NCI-H2107 (cell line): Measurements from ENCODE around the gene LY86.

Experiments
- DNase-seq: peaks from one replicate; lab custom pipeline; 2025; lab: John Stamatoyannopoulos, UW

LY86 gene

GRCh38 chr6:6623553-6623952 is 35.0 kb downstream of the LY86 start:
- DNase-seq = no peak

- no peak for DNase-seq
These were observed 35.9 kb downstream of the LY86 start for GRCh38 chr6:6624269-6624990.

GRCh38 chr6:6626187-6626586 is 37.7 kb downstream of the LY86 start:
- no peak for DNase-seq

GRCh38 chr6:6629402-6629801 is 40.9 kb downstream of the LY86 start:
- DNase-seq = no peak

- no peak for DNase-seq
These were observed 42.5 kb downstream of the LY86 start for GRCh38 chr6:6631053-6631452.

- DNase-seq = no peak
These were observed 43.2 kb downstream of the LY86 start for GRCh38 chr6:6631534-6632276.

- DNase-seq = no peak
These were observed 45.6 kb downstream of the LY86 start for GRCh38 chr6:6633898-6634734.

- no peak for DNase-seq
These were observed 46.2 kb downstream of the LY86 start for GRCh38 chr6:6634735-6635075.

- DNase-seq = no peak
These were observed 46.8 kb downstream of the LY86 start for GRCh38 chr6:6635291-6635690.

- no peak for DNase-seq
These were observed 47.3 kb downstream of the LY86 start for GRCh38 chr6:6635869-6636268.

GRCh38 chr6:6639572-6639971 is 51.1 kb downstream of the LY86 start:
- no peak for DNase-seq

- DNase-seq = no peak
These were observed 52.4 kb downstream of the LY86 start for GRCh38 chr6:6640926-6641325.

GRCh38 chr6:6643398-6643797 is 54.9 kb downstream of the LY86 start:
- no peak for DNase-seq

GRCh38 chr6:6645261-6645917 is 56.9 kb downstream of the LY86 start:
- no peak for DNase-seq

- DNase-seq = no peak
These were observed 57.9 kb downstream of the LY86 start for GRCh38 chr6:6646384-6646783.

- no peak for DNase-seq
These were observed 58.3 kb downstream of the LY86 start for GRCh38 chr6:6646859-6647258.

- DNase-seq = no peak
These were observed 60.3 kb downstream of the LY86 start for GRCh38 chr6:6648692-6649343.

- DNase-seq = no peak
These were observed 61.4 kb downstream of the LY86 start for GRCh38 chr6:6649824-6650349.

GRCh38 chr6:6650839-6651238 is 62.3 kb downstream of the LY86 start:
- no peak for DNase-seq

GRCh38 chr6:6651335-6651734 is 62.8 kb downstream of the LY86 start:
- DNase-seq = no peak

- no peak for DNase-seq
These were observed 64.4 kb downstream of the LY86 start for GRCh38 chr6:6652932-6653331.
